ENCODE results near the gene PIP4K2B. TPM values are rescaled to one million over a fixed set of nuclear protein-coding genes. Genes with fewer than 3 reads are reported as not detected.

Gene PIP4K2B
- total and polyA plus RNA-seq, 7 donors = 5.1 to 50.1 (median 44.1) TPM

GRCh38 chr17:38783227-38783626, 16.1 kb downstream of the PIP4K2B start:
- H3K27ac ChIP-seq = no peak overlapping the region
- H3K4me3 ChIP-seq = no peak overlapping the region
- H3K4me1 ChIP-seq = no peaks in the 10 kb centered on the region
- H3K27me3 ChIP-seq = no peaks in the 10 kb centered on the region
- intact Hi-C loops (cut with DNase I) = no loop called here
- DNase-seq = no peak
- no peaks in the 10 kb centered on the region for H3K9me3 ChIP-seq
- no peak for TF ChIP-seq EP300 (IDR thresholded peaks at IDR 0.05)
- no peak for TF ChIP-seq POLR2AphosphoS5 (IDR thresholded peaks at IDR 0.05)
- TF ChIP-seq CTCF (IDR thresholded peaks at IDR 0.05) = no peak
- no peak for TF ChIP-seq POLR2A (IDR thresholded peaks at IDR 0.05)
- peaks cover 66 to 86% (median 74%) of the 10 kb centered on the region in 4 donors for H3K36me3 ChIP-seq
- WGBS, 2 donors = 96 to 97% methylated on average over 3 of the region's 3 CpGs

GRCh38 chr17:38779965-38780752, 19.2 kb downstream of the PIP4K2B start:
- no peaks in the 10 kb centered on the region for H3K27me3 ChIP-seq
- no peaks in the 10 kb centered on the region for H3K9me3 ChIP-seq
- intact Hi-C loops (cut with DNase I) = no loop called here
- H3K36me3 ChIP-seq = peaks cover 70 to 100% (median 84%) of the 10 kb centered on the region in 4 donors
- TF ChIP-seq POLR2AphosphoS5 (IDR thresholded peaks at IDR 0.05) = no peak
- TF ChIP-seq CTCF (IDR thresholded peaks at IDR 0.05) = no peak
- no peak for TF ChIP-seq POLR2A (IDR thresholded peaks at IDR 0.05)
- TF ChIP-seq EP300 (IDR thresholded peaks at IDR 0.05) = no peak
- WGBS, 2 donors = 94% methylated on average over 23 of the region's 23 CpGs
- no peak overlapping the region for H3K27ac ChIP-seq
- no peaks in the 10 kb centered on the region for H3K4me1 ChIP-seq
- H3K4me3 ChIP-seq = no peak overlapping the region
- DNase-seq = no peak

- Histone ChIP-seq H3K27me3 (no peaks in the 10 kb centered on the region), H3K4me3 (no peak overlapping the region), H3K36me3 (peaks cover 54 to 100% (median 88%) of the 10 kb centered on the region in 4 donors), H3K4me1 (no peaks in the 10 kb centered on the region), H3K27ac (no peak overlapping the region), H3K9me3 (no peaks in the 10 kb centered on the region)
- 78 to 83% methylated on average over 7 of the region's 7 CpGs for WGBS, 2 donors
- intact Hi-C loops (cut with DNase I) = no loop called here
- no peak for DNase-seq
- TF ChIP-seq POLR2A (IDR thresholded peaks at IDR 0.05) (no peak), EP300 (IDR thresholded peaks at IDR 0.05) (no peak), POLR2AphosphoS5 (IDR thresholded peaks at IDR 0.05) (no peak), CTCF (IDR thresholded peaks at IDR 0.05) (no peak)
Measured at GRCh38 chr17:38777641-38778250, 21.6 kb downstream of the PIP4K2B start.

- H3K36me3 ChIP-seq = peaks cover 37 to 99% (median 74%) of the 10 kb centered on the region in 4 donors
- no peak overlapping the region for H3K27ac ChIP-seq
- TF ChIP-seq EP300 (IDR thresholded peaks at IDR 0.05) (no peak), POLR2AphosphoS5 (IDR thresholded peaks at IDR 0.05) (no peak), CTCF (IDR thresholded peaks at IDR 0.05) (no peak), POLR2A (IDR thresholded peaks at IDR 0.05) (no peak)
- H3K4me3 ChIP-seq = no peak overlapping the region
- intact Hi-C loops (cut with DNase I) = no loop called here
- H3K9me3 ChIP-seq = no peaks in the 10 kb centered on the region
- peaks cover 0 to 5% (median 0%) of the 10 kb centered on the region in 4 donors for H3K4me1 ChIP-seq
- DNase-seq = no peak
- no peaks in the 10 kb centered on the region for H3K27me3 ChIP-seq
Measured at GRCh38 chr17:38773258-38773657, 26.1 kb downstream of the PIP4K2B start.

Measured in sigmoid colon (tissue), 7 donors.